ENCODE measurements around the gene IRF4. TPM values are rescaled to one million over a fixed set of nuclear protein-coding genes. Genes with fewer than 3 reads are reported as not detected.

Gene IRF4
- total RNA-seq, 4 donors from 2014 or later = 0.26 to 0.56 (median 0.31) TPM; not detected in 1

DNA sequence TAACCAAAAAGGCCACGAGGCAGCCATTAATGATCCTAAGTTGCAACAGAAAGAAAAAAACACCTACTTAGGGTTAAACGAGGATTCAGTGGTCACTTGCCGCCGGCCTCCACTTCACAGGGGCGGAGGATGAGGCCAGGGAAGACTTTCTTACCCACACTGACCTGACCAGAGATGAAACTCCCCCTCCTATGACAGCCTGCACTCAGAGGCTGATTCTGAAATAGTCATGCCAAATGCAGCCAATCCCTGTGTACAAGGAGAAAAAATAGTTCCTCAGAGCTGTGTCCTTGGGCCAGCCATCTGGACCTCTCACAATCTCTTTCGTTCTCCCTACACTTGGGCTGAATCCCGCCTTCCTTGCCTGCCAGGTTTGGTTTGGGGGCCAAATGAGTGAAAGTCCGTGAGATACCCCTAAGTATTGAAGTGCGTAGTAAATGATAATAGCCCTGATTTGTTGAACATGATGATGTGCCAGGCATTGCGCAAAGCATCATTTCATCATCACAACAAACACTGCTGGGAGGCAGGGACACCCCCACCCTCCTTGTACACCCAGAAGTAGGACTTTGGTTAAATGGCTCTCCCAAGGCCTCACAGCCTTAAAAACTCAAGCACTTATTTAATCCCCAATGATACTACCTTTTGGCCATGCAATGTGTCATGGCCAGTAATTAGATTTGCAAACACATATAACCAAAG lies 3.2 kb upstream of the IRF4 start:
- no peak for ATAC-seq
- DNase-seq = no peak
- intact Hi-C loops (cut with DNase I; ENCODE audit: low total_unique reads) = no loop called here
- no peak overlapping the region for H3K27ac ChIP-seq
- H3K27me3 ChIP-seq = peaks cover 55 to 68% (median 65%) of the 10 kb centered on the region in 3 donors
- no peaks in the 10 kb centered on the region for H3K36me3 ChIP-seq
- no peak for TF ChIP-seq POLR2A (IDR thresholded peaks at IDR 0.05)
- TF ChIP-seq, protein P1, sequence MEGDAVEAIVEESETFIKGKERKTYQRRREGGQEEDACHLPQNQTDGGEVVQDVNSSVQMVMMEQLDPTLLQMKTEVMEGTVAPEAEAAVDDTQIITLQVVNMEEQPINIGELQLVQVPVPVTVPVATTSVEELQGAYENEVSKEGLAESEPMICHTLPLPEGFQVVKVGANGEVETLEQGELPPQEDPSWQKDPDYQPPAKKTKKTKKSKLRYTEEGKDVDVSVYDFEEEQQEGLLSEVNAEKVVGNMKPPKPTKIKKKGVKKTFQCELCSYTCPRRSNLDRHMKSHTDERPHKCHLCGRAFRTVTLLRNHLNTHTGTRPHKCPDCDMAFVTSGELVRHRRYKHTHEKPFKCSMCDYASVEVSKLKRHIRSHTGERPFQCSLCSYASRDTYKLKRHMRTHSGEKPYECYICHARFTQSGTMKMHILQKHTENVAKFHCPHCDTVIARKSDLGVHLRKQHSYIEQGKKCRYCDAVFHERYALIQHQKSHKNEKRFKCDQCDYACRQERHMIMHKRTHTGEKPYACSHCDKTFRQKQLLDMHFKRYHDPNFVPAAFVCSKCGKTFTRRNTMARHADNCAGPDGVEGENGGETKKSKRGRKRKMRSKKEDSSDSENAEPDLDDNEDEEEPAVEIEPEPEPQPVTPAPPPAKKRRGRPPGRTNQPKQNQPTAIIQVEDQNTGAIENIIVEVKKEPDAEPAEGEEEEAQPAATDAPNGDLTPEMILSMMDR (IDR thresholded peaks at IDR 0.05 in 4 of 5, conservative IDR thresholded peaks at IDR 0.05 in 1 of 5) = no peak
- H3K4me1 ChIP-seq = peaks cover 5 to 20% of the 10 kb centered on the region in 2 donors
- in situ Hi-C loops (cut with MboI; ENCODE audit: low sequenced_read_pairs in 4 of 4) = no loop called here
- no peak overlapping the region for H3K4me3 ChIP-seq
- H3K9me3 ChIP-seq = no peaks in the 10 kb centered on the region

DNA sequence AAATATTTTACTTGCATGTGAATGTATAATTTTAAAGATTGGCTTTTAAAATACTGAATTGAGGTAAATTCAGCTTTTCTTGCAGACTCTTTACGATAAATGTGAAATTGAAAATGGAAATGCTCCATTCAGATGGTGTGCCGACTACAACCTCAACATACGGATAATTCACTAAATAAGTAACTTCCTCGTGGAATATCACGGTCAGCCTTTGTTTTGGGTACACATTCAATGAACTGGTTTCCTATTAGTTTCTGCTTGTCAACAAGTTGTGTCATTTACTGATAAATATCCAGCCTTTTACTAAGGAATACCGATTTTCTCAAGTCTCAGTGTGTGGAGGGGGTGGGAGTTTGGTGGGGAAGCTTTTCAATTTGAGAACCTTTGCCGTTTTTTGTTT lies 2.4 kb upstream of the IRF4 start:
- ATAC-seq (no peak), DNase-seq (no peak)
- in situ Hi-C loops (cut with MboI; ENCODE audit: low sequenced_read_pairs in 4 of 4) = no loop called here
- H3K27ac ChIP-seq = no peak overlapping the region
- H3K36me3 ChIP-seq = no peaks in the 10 kb centered on the region
- intact Hi-C loops (cut with DNase I; ENCODE audit: low total_unique reads) = no loop called here
- H3K9me3 ChIP-seq = no peaks in the 10 kb centered on the region
- no peak overlapping the region for H3K4me3 ChIP-seq
- no peak for TF ChIP-seq POLR2A (IDR thresholded peaks at IDR 0.05)
- TF ChIP-seq, protein P1 (IDR thresholded peaks at IDR 0.05 in 4 of 5, conservative IDR thresholded peaks at IDR 0.05 in 1 of 5) = no peak
- peaks cover 62 to 75% (median 71%) of the 10 kb centered on the region in 3 donors for H3K27me3 ChIP-seq
- peaks cover 5 to 20% of the 10 kb centered on the region in 2 donors for H3K4me1 ChIP-seq

DNA sequence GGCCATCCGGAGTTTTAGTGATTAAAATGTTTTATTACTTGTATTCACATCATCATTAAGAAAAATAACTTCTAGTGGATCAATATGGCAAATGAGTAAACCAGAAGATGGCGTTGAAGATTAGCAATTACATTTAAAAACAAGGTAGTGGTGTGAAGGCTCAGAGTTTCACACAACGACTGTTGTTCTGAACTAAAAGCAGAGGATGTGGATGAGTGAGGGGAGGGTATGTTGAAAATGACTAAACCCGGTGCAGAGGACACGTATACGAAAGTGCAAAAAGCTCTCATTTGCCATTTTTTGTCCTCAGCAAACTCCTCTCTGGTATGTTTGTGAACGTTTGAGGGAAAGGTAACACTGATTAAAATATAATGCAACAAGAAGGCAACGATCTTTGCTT lies 1.9 kb upstream of the IRF4 start:
- no peak overlapping the region for H3K4me3 ChIP-seq
- no peak for ATAC-seq
- H3K36me3 ChIP-seq = no peaks in the 10 kb centered on the region
- peaks cover 5 to 20% of the 10 kb centered on the region in 2 donors for H3K4me1 ChIP-seq
- H3K9me3 ChIP-seq = no peaks in the 10 kb centered on the region
- no peak for DNase-seq
- intact Hi-C loops (cut with DNase I; ENCODE audit: low total_unique reads) (no loop called here), in situ Hi-C loops (cut with MboI; ENCODE audit: low sequenced_read_pairs in 4 of 4) (no loop called here)
- peaks cover 65 to 79% (median 76%) of the 10 kb centered on the region in 3 donors for H3K27me3 ChIP-seq
- no peak for TF ChIP-seq POLR2A (IDR thresholded peaks at IDR 0.05)
- TF ChIP-seq, protein P1 (IDR thresholded peaks at IDR 0.05 in 4 of 5, conservative IDR thresholded peaks at IDR 0.05 in 1 of 5) = no peak
- no peak overlapping the region for H3K27ac ChIP-seq

DNA sequence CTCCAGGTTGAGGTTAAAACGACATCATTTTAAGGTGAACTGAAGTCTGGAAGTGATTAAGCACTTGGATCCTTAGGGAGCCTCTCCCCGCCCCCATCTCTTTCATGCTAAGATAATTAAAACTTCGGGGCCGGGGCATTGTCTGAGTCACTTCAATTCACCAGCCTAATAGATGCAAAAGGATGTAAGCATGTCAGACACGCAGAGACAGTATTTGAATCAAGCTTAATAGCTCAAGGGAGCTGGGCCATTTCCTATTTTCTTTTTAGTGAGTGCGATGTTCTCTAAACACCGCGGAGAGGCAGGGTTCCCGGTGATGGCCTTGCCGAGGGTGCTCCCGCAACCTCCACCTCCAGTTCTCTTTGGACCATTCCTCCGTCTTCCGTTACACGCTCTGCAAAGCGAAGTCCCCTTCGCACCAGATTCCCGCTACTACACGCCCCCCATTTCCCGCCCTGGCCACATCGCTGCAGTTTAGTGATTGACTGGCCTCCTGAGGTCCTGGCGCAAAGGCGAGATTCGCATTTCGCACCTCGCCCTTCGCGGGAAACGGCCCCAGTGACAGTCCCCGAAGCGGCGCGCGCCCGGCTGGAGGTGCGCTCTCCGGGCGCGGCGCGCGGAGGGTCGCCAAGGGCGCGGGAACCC lies 516 bp upstream of the IRF4 start:
- peaks cover 77 to 83% (median 81%) of the 10 kb centered on the region in 3 donors for H3K27me3 ChIP-seq
- H3K9me3 ChIP-seq = no peaks in the 10 kb centered on the region
- H3K4me1 ChIP-seq = peaks cover 5 to 20% of the 10 kb centered on the region in 2 donors
- DNase-seq = no peak
- ATAC-seq = no peak
- intact Hi-C loops (cut with DNase I; ENCODE audit: low total_unique reads) = no loop called here
- H3K4me3 ChIP-seq = peak overlapping the region; percentile 9 to 45 (median 40)
- no peak for TF ChIP-seq POLR2A (IDR thresholded peaks at IDR 0.05)
- TF ChIP-seq, protein P1 (IDR thresholded peaks at IDR 0.05 in 4 of 5, conservative IDR thresholded peaks at IDR 0.05 in 1 of 5) = no peak
- H3K36me3 ChIP-seq = no peaks in the 10 kb centered on the region
- in situ Hi-C loops (cut with MboI; ENCODE audit: low sequenced_read_pairs in 4 of 4) = no loop called here
- H3K27ac ChIP-seq = no peak overlapping the region

Measured in gastrocnemius medialis (tissue), 4 donors.